GM19324 (cell line): ENCODE data around the gene SLAMF6.
"Not testable (repeated sequence)": the region's sequence is repeated elsewhere in the genome, so short reads cannot be mapped to it uniquely, and the experiment has no call there.

Experiments
- ATAC-seq: cut with Tn5 transposase; IDR thresholded peaks from one replicate; pipeline ENCODE4 v1.9.1; 2021; ENCODE audit warnings: mild to moderate bottlenecking, moderate library complexity; ENCODE audit not compliant: unreplicated experiment, low FRiP score

The SLAMF6 gene

GRCh38 chr1:160544647-160545046 is 21.6 kb upstream of the SLAMF6 start:
- ATAC-seq: no peak

- no peak for ATAC-seq
These were observed 19.4 kb upstream of the SLAMF6 start for GRCh38 chr1:160542303-160542945.

GRCh38 chr1:160541622-160542302 is 18.7 kb upstream of the SLAMF6 start:
- ATAC-seq: no peak

GRCh38 chr1:160540859-160541233 is 17.8 kb upstream of the SLAMF6 start:
- ATAC-seq: peak; percentile 6

- ATAC-seq: peak; percentile 92
These were observed 17.2 kb upstream of the SLAMF6 start for GRCh38 chr1:160539990-160540858.

- ATAC-seq: no peak
These were observed 16.6 kb upstream of the SLAMF6 start for GRCh38 chr1:160539684-160539989.

- ATAC-seq: no peak
These were observed 16.1 kb upstream of the SLAMF6 start for GRCh38 chr1:160538985-160539651.

GRCh38 chr1:160537714-160538665 is 14.9 kb upstream of the SLAMF6 start:
- ATAC-seq: no peak

GRCh38 chr1:160534823-160535605 is 12.0 kb upstream of the SLAMF6 start:
- no peak for ATAC-seq

GRCh38 chr1:160532557-160532813 is 9.4 kb upstream of the SLAMF6 start:
- not testable (repeated sequence) for ATAC-seq

GRCh38 chr1:160531809-160532556 is 8.9 kb upstream of the SLAMF6 start:
- ATAC-seq: not testable (repeated sequence)

- not testable (repeated sequence) for ATAC-seq
These were observed 6.4 kb upstream of the SLAMF6 start for GRCh38 chr1:160529401-160529952.

- not testable (repeated sequence) for ATAC-seq
These were observed 734 bp upstream of the SLAMF6 start for GRCh38 chr1:160523789-160524188.

GRCh38 chr1:160522136-160522535 is 919 bp downstream of the SLAMF6 start:
- peak; percentile 13 for ATAC-seq

- ATAC-seq: no peak
These were observed 1.5 kb downstream of the SLAMF6 start for GRCh38 chr1:160521554-160521953.

- no peak for ATAC-seq
These were observed 2.1 kb downstream of the SLAMF6 start for GRCh38 chr1:160520999-160521398.

- ATAC-seq: no peak
These were observed 2.5 kb downstream of the SLAMF6 start for GRCh38 chr1:160520582-160520981.
